ENCODE results near the gene ZNF414.

The ZNF414 gene

DNA sequence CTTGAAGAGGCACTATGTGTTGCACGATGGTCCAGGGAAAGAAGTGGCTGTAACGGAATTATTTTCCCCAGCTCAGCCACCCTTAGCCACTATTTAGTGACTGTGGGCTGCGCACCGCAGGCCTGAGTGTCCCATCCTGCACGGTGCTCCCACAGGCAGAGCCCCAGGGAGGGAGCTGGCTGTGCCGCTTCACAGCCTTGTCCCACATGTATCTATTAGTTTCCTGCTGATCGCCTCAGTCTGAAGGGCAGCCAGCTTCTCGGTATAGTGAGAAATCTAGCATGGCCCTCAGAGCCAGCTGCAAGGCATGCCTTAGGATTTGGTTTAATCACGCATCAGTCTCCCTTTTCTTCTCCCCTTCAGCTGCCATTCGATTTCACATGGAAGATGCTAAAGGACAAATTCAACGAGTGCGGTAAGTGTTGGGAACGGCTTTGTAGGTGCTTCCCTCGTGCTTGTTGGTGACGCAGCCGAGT is 27.3 kb downstream of the ZNF414 start (continued):
- TF ChIP-seq, protein P1, sequence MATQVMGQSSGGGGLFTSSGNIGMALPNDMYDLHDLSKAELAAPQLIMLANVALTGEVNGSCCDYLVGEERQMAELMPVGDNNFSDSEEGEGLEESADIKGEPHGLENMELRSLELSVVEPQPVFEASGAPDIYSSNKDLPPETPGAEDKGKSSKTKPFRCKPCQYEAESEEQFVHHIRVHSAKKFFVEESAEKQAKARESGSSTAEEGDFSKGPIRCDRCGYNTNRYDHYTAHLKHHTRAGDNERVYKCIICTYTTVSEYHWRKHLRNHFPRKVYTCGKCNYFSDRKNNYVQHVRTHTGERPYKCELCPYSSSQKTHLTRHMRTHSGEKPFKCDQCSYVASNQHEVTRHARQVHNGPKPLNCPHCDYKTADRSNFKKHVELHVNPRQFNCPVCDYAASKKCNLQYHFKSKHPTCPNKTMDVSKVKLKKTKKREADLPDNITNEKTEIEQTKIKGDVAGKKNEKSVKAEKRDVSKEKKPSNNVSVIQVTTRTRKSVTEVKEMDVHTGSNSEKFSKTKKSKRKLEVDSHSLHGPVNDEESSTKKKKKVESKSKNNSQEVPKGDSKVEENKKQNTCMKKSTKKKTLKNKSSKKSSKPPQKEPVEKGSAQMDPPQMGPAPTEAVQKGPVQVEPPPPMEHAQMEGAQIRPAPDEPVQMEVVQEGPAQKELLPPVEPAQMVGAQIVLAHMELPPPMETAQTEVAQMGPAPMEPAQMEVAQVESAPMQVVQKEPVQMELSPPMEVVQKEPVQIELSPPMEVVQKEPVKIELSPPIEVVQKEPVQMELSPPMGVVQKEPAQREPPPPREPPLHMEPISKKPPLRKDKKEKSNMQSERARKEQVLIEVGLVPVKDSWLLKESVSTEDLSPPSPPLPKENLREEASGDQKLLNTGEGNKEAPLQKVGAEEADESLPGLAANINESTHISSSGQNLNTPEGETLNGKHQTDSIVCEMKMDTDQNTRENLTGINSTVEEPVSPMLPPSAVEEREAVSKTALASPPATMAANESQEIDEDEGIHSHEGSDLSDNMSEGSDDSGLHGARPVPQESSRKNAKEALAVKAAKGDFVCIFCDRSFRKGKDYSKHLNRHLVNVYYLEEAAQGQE (tag by site-specific recombination; IDR thresholded peaks at IDR 0.05): no peak

DNA sequence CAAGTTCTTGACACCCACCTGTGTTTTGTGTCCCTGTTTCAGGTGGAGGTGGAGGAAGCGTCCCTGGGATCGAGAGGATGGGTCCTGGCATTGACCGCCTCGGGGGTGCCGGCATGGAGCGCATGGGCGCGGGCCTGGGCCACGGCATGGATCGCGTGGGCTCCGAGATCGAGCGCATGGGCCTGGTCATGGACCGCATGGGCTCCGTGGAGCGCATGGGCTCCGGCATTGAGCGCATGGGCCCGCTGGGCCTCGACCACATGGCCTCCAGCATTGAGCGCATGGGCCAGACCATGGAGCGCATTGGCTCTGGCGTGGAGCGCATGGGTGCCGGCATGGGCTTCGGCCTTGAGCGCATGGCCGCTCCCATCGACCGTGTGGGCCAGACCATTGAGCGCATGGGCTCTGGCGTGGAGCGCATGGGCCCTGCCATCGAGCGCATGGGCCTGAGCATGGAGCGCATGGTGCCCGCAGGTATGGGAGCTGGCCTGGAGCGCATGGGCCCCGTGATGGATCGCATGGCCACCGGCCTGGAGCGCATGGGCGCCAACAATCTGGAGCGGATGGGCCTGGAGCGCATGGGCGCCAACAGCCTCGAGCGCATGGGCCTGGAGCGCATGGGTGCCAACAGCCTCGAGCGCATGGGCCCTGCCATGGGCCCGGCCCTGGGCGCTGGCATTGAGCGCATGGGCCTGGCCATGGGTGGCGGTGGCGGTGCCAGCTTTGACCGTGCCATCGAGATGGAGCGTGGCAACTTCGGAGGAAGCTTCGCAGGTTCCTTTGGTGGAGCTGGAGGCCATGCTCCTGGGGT is 28.2 kb downstream of the ZNF414 start:
- CTCF ChIA-PET: no interaction called here
- H3K36me3 ChIP-seq (ENCODE audit: control insufficient read depth in 2 of 2, insufficient read depth in 1 of 2, low read length in 2 of 2): peaks cover 12 to 90% of the 10 kb centered on the region in 2 experiments

DNA sequence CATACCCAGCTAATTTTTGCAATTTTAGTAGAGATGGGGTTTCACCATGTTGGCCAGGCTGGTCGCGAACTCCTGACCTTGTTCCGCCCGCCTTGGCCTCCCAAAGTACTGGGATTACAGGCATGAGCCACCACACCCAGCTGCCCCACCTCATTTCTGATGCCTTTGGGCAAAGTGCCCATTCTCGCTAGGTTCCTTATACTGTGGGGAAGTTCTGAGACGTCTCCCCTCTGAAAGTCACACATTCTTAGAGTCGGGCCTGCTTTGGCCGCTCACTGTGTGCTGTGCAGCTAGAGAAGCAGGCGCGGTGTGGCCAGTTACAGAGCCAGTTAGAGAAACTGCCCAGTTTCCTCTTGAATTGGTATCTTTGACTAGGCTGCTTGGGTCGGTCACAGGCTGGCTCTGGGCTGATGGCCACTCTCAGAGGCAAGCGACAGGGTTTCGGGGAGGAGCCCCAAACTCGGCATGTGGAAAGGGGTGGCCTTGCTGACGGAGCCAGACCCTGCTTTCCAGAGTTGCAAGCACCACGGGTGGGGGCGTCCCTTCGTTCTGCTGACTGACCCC is 29.6 kb downstream of the ZNF414 start:
- Histone ChIP-seq H3K4me3 (ENCODE audit: low read depth, low read length) (no peak overlapping the region), H3K27ac (ENCODE audit: extremely low read depth, low read depth, low read length) (no peak overlapping the region), H3K9me3 (ENCODE audit: control insufficient read depth, insufficient read depth, low read depth, low read length) (no peaks in the 10 kb centered on the region), H3K4me1 (ENCODE audit: control insufficient read depth, insufficient read depth, low read length) (no peaks in the 10 kb centered on the region), H3K36me3 (ENCODE audit: control insufficient read depth in 2 of 2, insufficient read depth in 1 of 2, low read length in 2 of 2) (peaks cover 19 to 91% of the 10 kb centered on the region in 2 experiments)
- POLR2A ChIA-PET: interaction anchor here (0.7 to 2.4 kb wide), 2 partner anchors 29 kb away, joined by 3 to 8 read pairs; partner anchors contain the start of gene ZNF414
- peak; percentile 95 for TF ChIP-seq KLF1 (tag by site-specific recombination; IDR thresholded peaks at IDR 0.05)
- no peak for TF ChIP-seq ZNF624 (tag by site-specific recombination; IDR thresholded peaks at IDR 0.05)
- no peak for TF ChIP-seq ZNF664 (tag by site-specific recombination; IDR thresholded peaks at IDR 0.05)
- no peak for TF ChIP-seq ZNF558 (tag by site-specific recombination; IDR thresholded peaks at IDR 0.05)
- TF ChIP-seq ZNF19 (tag by site-specific recombination; IDR thresholded peaks at IDR 0.05; ENCODE audit: low read depth): no peak
- CTCF ChIA-PET: interaction anchor here (0.6 kb wide), 1 partner anchor 66 kb away, joined by 3 read pairs; no protein-coding TSS in a partner anchor

More for the DNA sequence above, 28.2 kb downstream of the ZNF414 start:
- TF ChIP-seq ZBTB6 (tag by site-specific recombination; IDR thresholded peaks at IDR 0.05) (peak; percentile 67; the same call in 1 of the 2 replicates), ZNF391 (tag by site-specific recombination; IDR thresholded peaks at IDR 0.05; ENCODE audit: borderline replicate concordance, low read depth) (no peak), HIC1 (tag by site-specific recombination; IDR thresholded peaks at IDR 0.05) (peak; percentile 48; the same call in 1 of the 2 replicates)
- Histone ChIP-seq H3K27ac (ENCODE audit: extremely low read depth, low read depth, low read length) (no peak overlapping the region), H3K4me3 (ENCODE audit: low read depth, low read length) (no peak overlapping the region), H3K4me1 (ENCODE audit: control insufficient read depth, insufficient read depth, low read length) (no peaks in the 10 kb centered on the region), H3K9me3 (ENCODE audit: control insufficient read depth, insufficient read depth, low read depth, low read length) (no peaks in the 10 kb centered on the region)
- POLR2A ChIA-PET: no interaction called here

DNA sequence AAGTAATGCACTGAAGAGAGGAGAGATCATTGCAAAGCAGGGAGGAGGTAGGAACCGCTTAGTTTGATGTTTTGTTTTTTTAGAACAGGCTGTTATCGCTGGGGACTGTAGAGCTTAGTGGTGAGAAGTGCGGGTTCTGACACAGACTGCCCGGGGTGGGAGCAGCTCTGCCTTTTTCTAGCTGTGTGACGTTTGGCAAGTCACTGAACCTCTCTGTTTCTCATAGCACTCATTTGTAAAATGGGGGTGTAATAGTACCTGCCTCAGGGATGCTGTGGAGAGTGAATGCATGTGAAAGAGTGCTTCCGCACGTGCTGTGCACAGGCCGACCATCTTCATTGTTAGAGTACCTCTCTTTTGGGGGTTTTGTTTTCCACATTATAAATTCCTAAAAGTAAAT is 30.8 kb downstream of the ZNF414 start:
- no peak overlapping the region for H3K4me3 ChIP-seq (ENCODE audit: low read depth, low read length)
- no peaks in the 10 kb centered on the region for H3K4me1 ChIP-seq (ENCODE audit: control insufficient read depth, insufficient read depth, low read length)
- ChIA-PET POLR2A (interaction anchor here (1.7 to 2.4 kb wide), 2 partner anchors 31 to 38 kb away, joined by 4 to 8 read pairs; partner anchors contain the start of genes HNRNPM and ZNF414), CTCF (no interaction called here)
- no peak for TF ChIP-seq SP2 (tag by site-specific recombination; IDR thresholded peaks at IDR 0.05)
- TF ChIP-seq ZNF768 (tag by site-specific recombination; IDR thresholded peaks at IDR 0.05): peak; percentile 79; the same call in 1 of the 2 replicates
- H3K27ac ChIP-seq (ENCODE audit: extremely low read depth, low read depth, low read length): peak overlapping the region; percentile 36; the same call in 1 of the 2 replicates
- peaks cover 30 to 90% of the 10 kb centered on the region in 2 experiments for H3K36me3 ChIP-seq (ENCODE audit: control insufficient read depth in 2 of 2, insufficient read depth in 1 of 2, low read length in 2 of 2)
- no peaks in the 10 kb centered on the region for H3K9me3 ChIP-seq (ENCODE audit: control insufficient read depth, insufficient read depth, low read depth, low read length)
